Trophoblast cell (in vitro differentiated cells and primary cell): Measurements from ENCODE around the gene OVCA2.

Experiments
- DNase-seq, 2 donors: peaks; one replicate each; pipeline ENCODE4 v3.0.0-alpha.2; 2016
- H2AFZ ChIP-seq: 2 replicates; pipeline ENCODE4 v1.6.1; 2013; ENCODE audit warnings: low read length, moderate library complexity, mild to moderate bottlenecking; ENCODE audit not compliant: insufficient read depth, poor library complexity
- H2AK5ac ChIP-seq: 2 replicates; pipeline ENCODE4 v1.6.1; 2013; ENCODE audit warnings: mild to moderate bottlenecking, low read length
- H2BK120ac ChIP-seq: 2 replicates; pipeline ENCODE4 v1.6.1; 2013; ENCODE audit warnings: low read length, mild to moderate bottlenecking, moderate library complexity; ENCODE audit not compliant: insufficient read depth, poor library complexity
- H2BK12ac ChIP-seq: 2 replicates; pipeline ENCODE4 v1.6.1; 2013; ENCODE audit warnings: mild to moderate bottlenecking, low read length, moderate library complexity
- H2BK5ac ChIP-seq: 2 replicates; pipeline ENCODE4 v1.6.1; 2013; ENCODE audit warnings: low read length, low read depth, moderate library complexity, mild to moderate bottlenecking; ENCODE audit not compliant: poor library complexity
- H3K14ac ChIP-seq: 2 replicates; pipeline ENCODE4 v1.6.1; 2013; ENCODE audit warnings: mild to moderate bottlenecking, low read length
- H3K18ac ChIP-seq: 2 replicates; pipeline ENCODE4 v1.6.1; 2013; ENCODE audit warnings: mild to moderate bottlenecking, low read length
- H3K23ac ChIP-seq: 2 replicates; pipeline ENCODE4 v1.6.1; 2013; ENCODE audit warnings: low read length
- H3K27ac ChIP-seq: 2 replicates; pipeline ENCODE4 v1.5.1; 2013; ENCODE audit warnings: low read depth, mild to moderate bottlenecking, inconsistent platforms, low read length, moderate library complexity
- H3K27me3 ChIP-seq: 2 replicates; pipeline ENCODE4 v1.6.1; 2013; ENCODE audit warnings: inconsistent platforms, mild to moderate bottlenecking, low read length, moderate library complexity; ENCODE audit not compliant: insufficient read depth
- H3K36me3 ChIP-seq, 2 experiments: 1 replicate in 1 of 2; 2 replicates in 1 of 2; pipeline ENCODE4 v1.6.1; 2013; ENCODE audit warnings: low read length in 2 of 2, mild to moderate bottlenecking in 2 of 2, moderate library complexity in 1 of 2; ENCODE audit not compliant: insufficient read depth in 2 of 2, control insufficient read depth in 1 of 2
- H3K4ac ChIP-seq: 2 replicates; pipeline ENCODE4 v1.6.1; 2013; ENCODE audit warnings: low read depth, mild to moderate bottlenecking, low read length, moderate library complexity
- H3K4me1 ChIP-seq, 2 experiments: 1 replicate in 1 of 2; 2 replicates in 1 of 2; pipeline ENCODE4 v1.6.1; 2013; ENCODE audit warnings: low read length in 2 of 2, mild to moderate bottlenecking in 2 of 2, moderate library complexity in 1 of 2; ENCODE audit not compliant: insufficient read depth in 2 of 2, control insufficient read depth in 1 of 2
- H3K4me2 ChIP-seq: 2 replicates; pipeline ENCODE4 v1.6.1; 2013; ENCODE audit warnings: inconsistent platforms, mild to moderate bottlenecking, low read length, moderate library complexity
- H3K4me3 ChIP-seq: 2 replicates; pipeline ENCODE4 v1.5.1; 2013; ENCODE audit warnings: mild to moderate bottlenecking, low read depth, low read length, inconsistent platforms
- H3K79me1 ChIP-seq: one replicate; pipeline ENCODE4 v1.6.1; 2013; ENCODE audit warnings: low read length
- H3K79me2 ChIP-seq: 2 replicates; pipeline ENCODE4 v1.6.1; 2013; ENCODE audit warnings: low read length, mild to moderate bottlenecking; ENCODE audit not compliant: control insufficient read depth, insufficient read depth, poor library complexity
- H3K9ac ChIP-seq: 2 replicates; pipeline ENCODE4 v1.6.1; 2013; ENCODE audit warnings: mild to moderate bottlenecking, low read length
- H3K9me3 ChIP-seq: 2 replicates; pipeline ENCODE4 v1.6.1; 2013; ENCODE audit warnings: low read depth, mild to moderate bottlenecking, control low read depth, inconsistent platforms, low read length; ENCODE audit not compliant: insufficient read depth
- H4K12ac ChIP-seq: 2 replicates; pipeline ENCODE4 v1.6.1; 2013; ENCODE audit warnings: low read depth, mild to moderate bottlenecking, low read length, moderate library complexity
- H4K8ac ChIP-seq: 2 replicates; pipeline ENCODE4 v1.6.1; 2013; ENCODE audit warnings: low read depth, mild to moderate bottlenecking, low read length, moderate library complexity
- H4K91ac ChIP-seq: one replicate; pipeline ENCODE4 v1.6.1; 2013; ENCODE audit warnings: low read depth, mild to moderate bottlenecking, low read length, moderate library complexity
- WGBS: extraction: QIAGEN DNeasy Blood & Tissue Kit; methylation state at CpG from one replicate; pipeline ENCODE4 v1.1.7; 2013; ENCODE audit warnings: missing lambda C conversion rate; ENCODE audit not compliant: insufficient read length, insufficient coverage; ENCODE audit errors: extremely low coverage; 5-methylcytosine and 5-hydroxymethylcytosine counted together

OVCA2 gene

GRCh38 chr17:2057760-2058585, 16.2 kb downstream of the OVCA2 start:
- H3K4me1 ChIP-seq: peaks cover 39 to 52% of the 10 kb centered on the region in 2 experiments
- H2BK5ac ChIP-seq: no peak overlapping the region
- peak overlapping the region; percentile 13 for H3K14ac ChIP-seq
- no CpG with 5 or more reads among the region's 98 CpGs for WGBS
- H3K27me3 ChIP-seq: peaks cover 53% of the 10 kb centered on the region
- H3K27ac ChIP-seq: no peak overlapping the region
- no peak overlapping the region for H2AK5ac ChIP-seq
- no peak overlapping the region for H2BK12ac ChIP-seq
- peaks cover 18% of the 10 kb centered on the region for H3K9me3 ChIP-seq
- no peak overlapping the region for H3K9ac ChIP-seq
- no peak overlapping the region for H4K91ac ChIP-seq
- H4K8ac ChIP-seq: no peak overlapping the region
- no peak overlapping the region for H3K18ac ChIP-seq
- H3K79me2 ChIP-seq: peaks cover 2% of the 10 kb centered on the region
- no peak for DNase-seq
- no peak overlapping the region for H3K4ac ChIP-seq
- H3K23ac ChIP-seq: no peak overlapping the region
- peaks cover 13 to 20% of the 10 kb centered on the region in 2 experiments for H3K36me3 ChIP-seq
- H4K12ac ChIP-seq: no peak overlapping the region
- H2AFZ ChIP-seq: no peak overlapping the region
- peak overlapping the region; percentile 3 for H3K4me3 ChIP-seq
- peaks cover 14% of the 10 kb centered on the region for H3K79me1 ChIP-seq
- H2BK120ac ChIP-seq: no peak overlapping the region
- peak overlapping the region; percentile 52 for H3K4me2 ChIP-seq

DNA sequence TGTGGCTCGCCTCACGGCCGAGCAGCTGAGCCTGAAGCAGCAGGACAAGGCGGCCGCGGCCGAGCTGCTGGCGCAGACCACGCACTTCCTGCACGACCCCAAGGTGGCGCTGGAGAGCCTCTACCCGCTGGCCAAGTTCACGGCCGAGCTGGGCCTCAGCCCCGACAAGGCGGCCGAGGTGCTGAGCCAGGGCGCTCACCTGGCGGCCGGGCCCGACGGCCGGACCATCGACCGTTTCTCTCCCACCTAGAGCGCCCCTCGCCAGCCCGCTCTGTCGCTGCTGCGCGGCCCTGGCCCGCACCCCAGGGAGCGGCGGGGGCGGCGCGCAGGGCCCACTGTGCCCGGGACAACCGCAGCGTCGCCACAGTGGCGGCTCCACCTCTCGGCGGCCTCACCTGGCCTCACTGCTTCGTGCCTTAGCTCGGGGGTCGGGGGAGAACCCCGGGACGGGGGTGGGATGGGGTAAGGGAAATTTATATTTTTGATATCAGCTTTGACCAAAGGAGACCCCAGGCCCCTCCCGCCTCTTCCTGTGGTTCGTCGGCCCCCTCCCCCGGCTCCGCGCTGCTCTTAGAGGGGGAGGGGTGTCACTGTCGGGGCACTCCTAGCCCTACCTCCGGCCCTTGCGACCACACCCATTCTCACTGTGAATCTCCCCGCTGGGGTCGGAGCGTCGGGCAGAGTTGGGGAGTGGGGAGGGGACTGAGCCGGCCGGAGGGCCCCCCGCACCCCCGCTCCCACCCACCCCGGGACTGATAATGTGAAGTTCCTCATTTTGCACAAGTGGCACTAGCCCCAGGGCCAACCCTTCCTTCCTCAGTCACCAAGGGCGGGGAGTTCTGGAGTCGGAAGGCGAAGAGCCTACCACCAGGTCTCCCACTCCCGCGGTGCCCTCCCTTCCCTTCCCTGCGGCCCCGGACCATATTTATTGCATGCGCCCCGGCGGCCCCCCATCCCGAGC, 17.0 kb downstream of the OVCA2 start:
- H3K36me3 ChIP-seq: peaks cover 14 to 20% of the 10 kb centered on the region in 2 experiments
- H4K12ac ChIP-seq: no peak overlapping the region
- peak in 1 of 2 donors; percentile 60 for DNase-seq
- H3K9ac ChIP-seq: no peak overlapping the region
- H3K4me3 ChIP-seq: no peak overlapping the region
- no peak overlapping the region for H2BK12ac ChIP-seq
- peaks cover 44 to 54% of the 10 kb centered on the region in 2 experiments for H3K4me1 ChIP-seq
- no peak overlapping the region for H2AFZ ChIP-seq
- H3K79me1 ChIP-seq: peaks cover 14% of the 10 kb centered on the region
- H3K18ac ChIP-seq: no peak overlapping the region
- no peak overlapping the region for H4K91ac ChIP-seq
- H3K23ac ChIP-seq: no peak overlapping the region
- no peak overlapping the region for H3K4ac ChIP-seq
- no peak overlapping the region for H2AK5ac ChIP-seq
- H2BK120ac ChIP-seq: no peak overlapping the region
- peak overlapping the region; percentile 47 for H3K4me2 ChIP-seq
- H4K8ac ChIP-seq: no peak overlapping the region
- H3K9me3 ChIP-seq: peaks cover 18% of the 10 kb centered on the region
- WGBS: no CpG with 5 or more reads among the region's 78 CpGs
- no peak overlapping the region for H2BK5ac ChIP-seq
- peaks cover 2% of the 10 kb centered on the region for H3K79me2 ChIP-seq
- H3K27me3 ChIP-seq: peaks cover 45% of the 10 kb centered on the region
- no peak overlapping the region for H3K27ac ChIP-seq
- no peak overlapping the region for H3K14ac ChIP-seq

DNA sequence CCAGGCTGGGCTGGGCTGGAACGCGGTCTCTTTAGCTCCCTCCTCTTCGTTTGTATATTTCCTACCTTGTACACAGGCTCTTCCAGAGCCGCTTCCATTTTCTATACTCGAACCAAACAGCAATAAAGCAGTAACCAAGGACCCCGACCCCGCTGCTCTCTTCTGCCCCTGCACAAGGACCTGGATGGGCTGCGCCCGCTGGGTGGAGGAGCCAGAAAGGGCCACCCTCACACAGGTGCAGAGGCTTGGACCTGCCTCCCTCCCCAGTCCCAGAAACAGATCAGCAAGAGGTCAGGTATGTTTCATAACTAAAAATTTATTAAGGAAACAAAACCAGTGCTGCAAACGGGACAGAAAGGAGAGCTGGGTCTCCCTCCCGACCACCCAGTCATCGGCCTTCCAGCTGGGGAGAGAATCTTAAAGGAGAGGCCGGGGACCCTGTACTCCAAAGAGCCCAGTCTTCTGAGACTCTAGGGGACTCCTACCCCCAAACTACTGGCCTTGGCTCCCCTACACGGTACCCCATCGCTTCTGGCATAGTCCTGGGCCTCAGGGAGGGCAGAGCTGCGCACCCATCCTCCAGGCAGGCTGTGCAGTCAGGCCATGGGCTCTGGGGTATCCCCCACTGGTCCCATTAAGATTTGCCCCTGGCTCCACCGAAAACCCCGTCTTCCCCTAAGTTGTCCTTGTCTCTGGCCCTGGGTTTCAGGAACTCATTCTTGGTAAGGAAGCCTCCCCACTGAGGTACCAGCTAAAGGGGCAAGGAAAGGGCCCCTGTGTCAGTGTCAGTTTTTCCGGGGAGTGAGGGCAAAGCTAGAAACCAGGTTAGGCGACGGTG, 17.9 kb downstream of the OVCA2 start:
- H4K8ac ChIP-seq: no peak overlapping the region
- H3K14ac ChIP-seq: no peak overlapping the region
- peaks cover 45% of the 10 kb centered on the region for H3K27me3 ChIP-seq
- WGBS: no CpG with 5 or more reads among the region's 21 CpGs
- H3K4ac ChIP-seq: no peak overlapping the region
- H2BK5ac ChIP-seq: no peak overlapping the region
- H4K12ac ChIP-seq: no peak overlapping the region
- no peak overlapping the region for H3K9ac ChIP-seq
- no peak overlapping the region for H2BK120ac ChIP-seq
- DNase-seq: no peak
- H3K4me2 ChIP-seq: no peak overlapping the region
- H3K18ac ChIP-seq: no peak overlapping the region
- H2AK5ac ChIP-seq: no peak overlapping the region
- H3K79me1 ChIP-seq: peaks cover 14% of the 10 kb centered on the region
- H3K4me3 ChIP-seq: no peak overlapping the region
- H4K91ac ChIP-seq: no peak overlapping the region
- no peak overlapping the region for H2AFZ ChIP-seq
- H3K27ac ChIP-seq: no peak overlapping the region
- peaks cover 18% of the 10 kb centered on the region for H3K9me3 ChIP-seq
- H3K23ac ChIP-seq: no peak overlapping the region
- no peak overlapping the region for H2BK12ac ChIP-seq
- H3K4me1 ChIP-seq: peaks cover 44 to 54% of the 10 kb centered on the region in 2 experiments
- peaks cover 18 to 24% of the 10 kb centered on the region in 2 experiments for H3K36me3 ChIP-seq
- peaks cover 2% of the 10 kb centered on the region for H3K79me2 ChIP-seq

- WGBS: no CpG with 5 or more reads among the region's 6 CpGs
- H3K4ac ChIP-seq: no peak overlapping the region
- H3K9ac ChIP-seq: no peak overlapping the region
- H3K14ac ChIP-seq: no peak overlapping the region
- peaks cover 18% of the 10 kb centered on the region for H3K9me3 ChIP-seq
- no peak overlapping the region for H2BK120ac ChIP-seq
- no peak overlapping the region for H3K4me3 ChIP-seq
- peaks cover 41% of the 10 kb centered on the region for H3K27me3 ChIP-seq
- H4K91ac ChIP-seq: no peak overlapping the region
- H2AFZ ChIP-seq: no peak overlapping the region
- H2BK5ac ChIP-seq: no peak overlapping the region
- H3K4me1 ChIP-seq: peaks cover 44 to 56% of the 10 kb centered on the region in 2 experiments
- no peak overlapping the region for H3K23ac ChIP-seq
- peaks cover 13% of the 10 kb centered on the region for H3K79me1 ChIP-seq
- no peak overlapping the region for H4K8ac ChIP-seq
- no peak overlapping the region for H3K27ac ChIP-seq
- DNase-seq: no peak
- peaks cover 22 to 28% of the 10 kb centered on the region in 2 experiments for H3K36me3 ChIP-seq
- H4K12ac ChIP-seq: no peak overlapping the region
- H3K4me2 ChIP-seq: no peak overlapping the region
- peaks cover 2% of the 10 kb centered on the region for H3K79me2 ChIP-seq
- H3K18ac ChIP-seq: no peak overlapping the region
- H2AK5ac ChIP-seq: no peak overlapping the region
- no peak overlapping the region for H2BK12ac ChIP-seq
Observed at GRCh38 chr17:2060385-2060658, 18.5 kb downstream of the OVCA2 start.
